GM21390 (cell line): Measurements from ENCODE around the gene NT5DC4.

ENCODE experiments used
- ATAC-seq: cut with Tn5 transposase; IDR thresholded peaks from one replicate; pipeline ENCODE4 v1.9.1; 2021; ENCODE audit not compliant: unreplicated experiment

NT5DC4 gene

GRCh38 chr2:112751451-112752197 lies 30.8 kb downstream of the NT5DC4 start:
- no peak for ATAC-seq

- ATAC-seq: no peak
Observed at GRCh38 chr2:112752667-112753066, 31.8 kb downstream of the NT5DC4 start.

GRCh38 chr2:112754564-112754963 lies 33.7 kb downstream of the NT5DC4 start:
- ATAC-seq: no peak

GRCh38 chr2:112755444-112755843 lies 34.6 kb downstream of the NT5DC4 start:
- no peak for ATAC-seq

GRCh38 chr2:112756207-112756606 lies 35.4 kb downstream of the NT5DC4 start:
- ATAC-seq: no peak

GRCh38 chr2:112757265-112757664 lies 36.4 kb downstream of the NT5DC4 start:
- ATAC-seq: no peak

- ATAC-seq: no peak
Observed at GRCh38 chr2:112758711-112759110, 37.9 kb downstream of the NT5DC4 start.

GRCh38 chr2:112760149-112760548 lies 39.3 kb downstream of the NT5DC4 start:
- no peak for ATAC-seq

GRCh38 chr2:112762276-112762675 lies 41.5 kb downstream of the NT5DC4 start:
- no peak for ATAC-seq

GRCh38 chr2:112764071-112765044 lies 43.5 kb downstream of the NT5DC4 start, which contains the start of gene CKAP2L:
Gene CKAP2L (minus strand): TSS chr2:112764609. CDS start chr2:112764598, 11 bp downstream.
- peak; percentile 97 for ATAC-seq

- ATAC-seq: no peak
Observed at GRCh38 chr2:112765251-112765650, 44.4 kb downstream of the NT5DC4 start.

- ATAC-seq: no peak
Observed at GRCh38 chr2:112767693-112768330, 47.0 kb downstream of the NT5DC4 start.

GRCh38 chr2:112768432-112768831 lies 47.6 kb downstream of the NT5DC4 start:
- ATAC-seq: no peak

GRCh38 chr2:112772322-112772721 lies 51.5 kb downstream of the NT5DC4 start:
- no peak for ATAC-seq

- no peak for ATAC-seq
Observed at GRCh38 chr2:112772911-112773475, 52.2 kb downstream of the NT5DC4 start.

- no peak for ATAC-seq
Observed at GRCh38 chr2:112773556-112773955, 52.7 kb downstream of the NT5DC4 start.

GRCh38 chr2:112774536-112775285 lies 53.9 kb downstream of the NT5DC4 start:
- no peak for ATAC-seq

GRCh38 chr2:112776113-112776512 lies 55.3 kb downstream of the NT5DC4 start:
- ATAC-seq: no peak

- no peak for ATAC-seq
Observed at GRCh38 chr2:112777036-112777435, 56.2 kb downstream of the NT5DC4 start.

GRCh38 chr2:112779598-112779997 lies 58.8 kb downstream of the NT5DC4 start:
- ATAC-seq: no peak
